HL-60 (cell line): Measurements from ENCODE around the gene FHIT.

Experiments used
- DNase-seq, 2 experiments: peaks; one replicate each; pipeline ENCODE4 v3.0.0-alpha.2; 2010 to 2020; ENCODE audit warnings: low read depth in 1 of 2, low spot score in 1 of 2
- H3K27ac ChIP-seq: fragments of 250-450 bp; sonication (Bioruptor Pico); replicated peaks from 2 replicates; pipeline ENCODE4 v1.5.1; 2020; ENCODE audit warnings: mild to moderate bottlenecking, moderate library complexity
- H3K27me3 ChIP-seq: fragments of 250-450 bp; sonication (Bioruptor Pico); 2 replicates; pipeline ENCODE4 v1.5.1; 2021; ENCODE audit warnings: mild to moderate bottlenecking, moderate library complexity; ENCODE audit not compliant: insufficient read depth, poor library complexity, severe bottlenecking
- H3K4me3 ChIP-seq: replicated peaks from 2 replicates; pipeline ENCODE4 v1.5.1; 2011; ENCODE audit warnings: mild to moderate bottlenecking, control low read depth, low read length; ENCODE audit not compliant: insufficient read depth
- CTCF ChIP-seq: IDR thresholded peaks from one replicate; pipeline ENCODE4 v1.5.1; 2011; ENCODE audit warnings: low read length, control low read depth, inconsistent platforms; ENCODE audit not compliant: insufficient read depth
- GABPA ChIP-seq: IDR thresholded peaks from 2 replicates; pipeline ENCODE4 v1.6.1; 2012; ENCODE audit warnings: low read depth
- POLR2AphosphoS5 ChIP-seq: IDR thresholded peaks from 2 replicates; pipeline ENCODE4 v1.6.1; 2012; ENCODE audit warnings: low read depth
- SPI1 ChIP-seq: IDR thresholded peaks from 2 replicates; pipeline ENCODE4 v1.6.1; 2012; ENCODE audit warnings: low read depth, mild to moderate bottlenecking, borderline replicate concordance
- TF ChIP-seq, protein P1 (sequence below): IDR thresholded peaks from 2 replicates; pipeline ENCODE4 v1.6.1; 2012; ENCODE audit warnings: low read depth; ENCODE audit not compliant: insufficient replicate concordance

Gene FHIT

DNA sequence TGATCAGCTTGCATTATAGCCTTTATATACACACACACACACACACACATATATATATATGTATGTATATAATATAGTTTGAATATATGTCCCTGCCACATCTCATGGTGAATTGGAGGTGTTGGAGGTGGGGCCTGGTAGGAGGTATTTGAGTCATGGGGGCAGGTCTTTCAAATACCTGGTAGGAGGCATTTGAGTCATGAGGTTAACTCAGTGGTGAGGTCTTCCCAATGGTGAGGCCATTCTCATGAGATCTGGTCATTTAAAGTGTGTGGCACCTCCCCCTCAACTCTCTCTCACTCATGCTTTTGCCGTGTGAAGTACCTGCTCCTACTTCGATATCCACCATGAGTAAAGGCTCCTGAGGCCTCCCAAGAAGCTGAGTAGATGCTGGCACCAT, 27.5 kb upstream of the FHIT start:
- H3K27ac ChIP-seq, result no peak overlapping the region
- no peak for DNase-seq
- no peak overlapping the region for H3K4me3 ChIP-seq
- no peak for TF ChIP-seq GABPA
- TF ChIP-seq, protein P1, sequence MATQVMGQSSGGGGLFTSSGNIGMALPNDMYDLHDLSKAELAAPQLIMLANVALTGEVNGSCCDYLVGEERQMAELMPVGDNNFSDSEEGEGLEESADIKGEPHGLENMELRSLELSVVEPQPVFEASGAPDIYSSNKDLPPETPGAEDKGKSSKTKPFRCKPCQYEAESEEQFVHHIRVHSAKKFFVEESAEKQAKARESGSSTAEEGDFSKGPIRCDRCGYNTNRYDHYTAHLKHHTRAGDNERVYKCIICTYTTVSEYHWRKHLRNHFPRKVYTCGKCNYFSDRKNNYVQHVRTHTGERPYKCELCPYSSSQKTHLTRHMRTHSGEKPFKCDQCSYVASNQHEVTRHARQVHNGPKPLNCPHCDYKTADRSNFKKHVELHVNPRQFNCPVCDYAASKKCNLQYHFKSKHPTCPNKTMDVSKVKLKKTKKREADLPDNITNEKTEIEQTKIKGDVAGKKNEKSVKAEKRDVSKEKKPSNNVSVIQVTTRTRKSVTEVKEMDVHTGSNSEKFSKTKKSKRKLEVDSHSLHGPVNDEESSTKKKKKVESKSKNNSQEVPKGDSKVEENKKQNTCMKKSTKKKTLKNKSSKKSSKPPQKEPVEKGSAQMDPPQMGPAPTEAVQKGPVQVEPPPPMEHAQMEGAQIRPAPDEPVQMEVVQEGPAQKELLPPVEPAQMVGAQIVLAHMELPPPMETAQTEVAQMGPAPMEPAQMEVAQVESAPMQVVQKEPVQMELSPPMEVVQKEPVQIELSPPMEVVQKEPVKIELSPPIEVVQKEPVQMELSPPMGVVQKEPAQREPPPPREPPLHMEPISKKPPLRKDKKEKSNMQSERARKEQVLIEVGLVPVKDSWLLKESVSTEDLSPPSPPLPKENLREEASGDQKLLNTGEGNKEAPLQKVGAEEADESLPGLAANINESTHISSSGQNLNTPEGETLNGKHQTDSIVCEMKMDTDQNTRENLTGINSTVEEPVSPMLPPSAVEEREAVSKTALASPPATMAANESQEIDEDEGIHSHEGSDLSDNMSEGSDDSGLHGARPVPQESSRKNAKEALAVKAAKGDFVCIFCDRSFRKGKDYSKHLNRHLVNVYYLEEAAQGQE, result no peak
- TF ChIP-seq POLR2AphosphoS5, result no peak
- no peak for TF ChIP-seq SPI1
- TF ChIP-seq CTCF, result no peak
- H3K27me3 ChIP-seq, result no peaks in the 10 kb centered on the region

DNA sequence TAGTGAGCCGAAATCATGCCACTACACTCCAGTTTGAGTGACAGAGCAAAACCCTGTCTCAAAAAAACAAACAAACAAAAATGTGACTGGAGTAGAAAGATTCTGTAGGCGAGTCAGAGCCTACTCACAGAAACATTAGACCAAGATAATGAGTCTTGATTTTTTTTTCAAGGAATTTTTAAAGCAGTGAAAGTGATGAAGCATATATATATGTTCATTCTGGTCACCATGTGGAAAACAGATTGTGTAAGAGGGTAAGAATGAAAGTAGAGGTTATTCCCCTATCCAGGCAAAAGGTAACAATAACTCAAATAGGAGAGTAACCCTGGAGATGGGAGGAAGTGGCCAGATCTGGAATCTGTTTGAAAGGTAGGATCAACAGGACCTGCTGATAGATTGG, 26.2 kb upstream of the FHIT start:
- DNase-seq, result no peak
- TF ChIP-seq SPI1 (no peak), CTCF (no peak), POLR2AphosphoS5 (no peak)
- H3K27ac ChIP-seq, result no peak overlapping the region
- H3K27me3 ChIP-seq, result no peaks in the 10 kb centered on the region
- no peak overlapping the region for H3K4me3 ChIP-seq

DNA sequence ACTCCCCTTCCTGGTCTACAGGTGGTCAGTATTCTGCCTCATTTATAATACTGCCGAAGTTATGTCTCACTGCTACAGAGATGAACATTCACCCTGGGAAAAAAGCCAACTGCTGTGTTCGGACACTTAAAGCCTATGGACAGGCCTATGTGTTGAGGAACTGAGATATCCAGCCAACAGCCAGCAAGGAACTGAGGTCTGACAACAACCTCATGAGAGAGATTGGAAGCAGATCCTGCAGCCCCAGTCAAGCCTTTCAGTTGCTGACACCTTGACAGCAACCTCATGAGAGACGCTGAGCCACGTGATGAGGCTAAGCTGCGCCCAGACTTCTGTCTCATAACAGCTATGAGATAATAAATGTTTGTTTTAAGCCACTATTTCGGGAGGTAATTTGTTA, 18.2 kb upstream of the FHIT start:
- TF ChIP-seq SPI1 (no peak), CTCF (no peak), POLR2AphosphoS5 (no peak), GABPA (no peak)
- TF ChIP-seq, protein P1, result no peak

DNA sequence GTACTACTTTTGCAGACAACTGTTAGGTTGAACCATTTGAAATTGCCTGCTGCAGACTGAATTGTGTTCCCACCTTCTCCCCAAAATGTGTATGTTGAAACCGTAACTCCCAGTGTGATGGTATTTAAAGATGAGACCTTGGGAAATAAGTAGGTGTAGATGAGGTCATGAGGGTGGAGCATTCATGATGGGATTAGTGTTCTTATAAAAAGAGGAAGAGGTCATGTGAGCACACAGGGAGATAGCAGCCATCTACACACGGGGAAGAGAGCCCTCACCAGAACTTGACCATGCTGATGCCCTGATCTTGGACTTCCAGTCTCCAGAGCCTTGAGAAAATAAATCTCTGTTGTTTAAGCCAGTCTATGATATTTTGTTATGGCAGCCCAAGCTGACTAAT, 17.4 kb upstream of the FHIT start:
- peak in 1 of 2 experiments; percentile 36 for DNase-seq
- Histone ChIP-seq H3K27ac (no peak overlapping the region), H3K27me3 (no peaks in the 10 kb centered on the region), H3K4me3 (no peak overlapping the region)
- no peak for TF ChIP-seq GABPA
- TF ChIP-seq SPI1, result peak; percentile 83

More for the DNA sequence above, 18.2 kb upstream of the FHIT start:
- Histone ChIP-seq H3K27me3 (no peaks in the 10 kb centered on the region), H3K27ac (no peak overlapping the region), H3K4me3 (no peak overlapping the region)
- DNase-seq, result no peak
